ENCODE results near the gene CMTM4. TPM values are rescaled to one million over a fixed set of nuclear protein-coding genes. Genes with fewer than 3 reads are reported as not detected.

CMTM4 gene
- total RNA-seq, 4 donors from 2014 or later: 13.7 to 24.0 (median 15.8) TPM

DNA sequence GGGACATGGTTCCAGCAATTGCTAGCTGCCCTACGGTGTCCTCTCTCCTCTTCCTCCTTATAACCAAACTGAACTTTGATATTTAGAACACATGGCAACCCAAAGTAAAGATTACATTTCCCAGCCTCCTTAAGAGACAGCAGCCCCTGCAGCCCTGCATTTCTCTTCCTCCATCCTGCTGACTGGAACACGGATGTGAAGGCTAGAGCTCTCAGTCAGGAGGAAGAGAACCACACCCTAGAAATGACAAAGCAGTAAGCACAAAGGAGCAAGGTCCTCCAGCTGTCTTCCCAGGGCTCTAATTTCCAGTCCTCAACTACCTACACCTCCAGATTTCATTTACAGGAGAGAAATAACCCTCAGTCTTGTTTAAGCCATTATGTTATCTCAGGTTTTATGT lies 44.0 kb upstream of the CMTM4 start:
- Histone ChIP-seq H3K27ac (peak overlapping the region; percentile 61 to 87 (median 86)), H3K4me3 (no peak overlapping the region), H3K27me3 (no peaks in the 10 kb centered on the region), H3K4me1 (peaks cover 20 to 55% (median 36%) of the 10 kb centered on the region in 3 donors), H3K36me3 (peaks cover 10 to 89% (median 10%) of the 10 kb centered on the region in 3 donors), H3K9me3 (no peaks in the 10 kb centered on the region)
- 28 to 47% methylated on average over 2 of the region's 2 CpGs for WGBS, 2 donors
- TF ChIP-seq, protein P1, sequence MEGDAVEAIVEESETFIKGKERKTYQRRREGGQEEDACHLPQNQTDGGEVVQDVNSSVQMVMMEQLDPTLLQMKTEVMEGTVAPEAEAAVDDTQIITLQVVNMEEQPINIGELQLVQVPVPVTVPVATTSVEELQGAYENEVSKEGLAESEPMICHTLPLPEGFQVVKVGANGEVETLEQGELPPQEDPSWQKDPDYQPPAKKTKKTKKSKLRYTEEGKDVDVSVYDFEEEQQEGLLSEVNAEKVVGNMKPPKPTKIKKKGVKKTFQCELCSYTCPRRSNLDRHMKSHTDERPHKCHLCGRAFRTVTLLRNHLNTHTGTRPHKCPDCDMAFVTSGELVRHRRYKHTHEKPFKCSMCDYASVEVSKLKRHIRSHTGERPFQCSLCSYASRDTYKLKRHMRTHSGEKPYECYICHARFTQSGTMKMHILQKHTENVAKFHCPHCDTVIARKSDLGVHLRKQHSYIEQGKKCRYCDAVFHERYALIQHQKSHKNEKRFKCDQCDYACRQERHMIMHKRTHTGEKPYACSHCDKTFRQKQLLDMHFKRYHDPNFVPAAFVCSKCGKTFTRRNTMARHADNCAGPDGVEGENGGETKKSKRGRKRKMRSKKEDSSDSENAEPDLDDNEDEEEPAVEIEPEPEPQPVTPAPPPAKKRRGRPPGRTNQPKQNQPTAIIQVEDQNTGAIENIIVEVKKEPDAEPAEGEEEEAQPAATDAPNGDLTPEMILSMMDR (IDR thresholded peaks at IDR 0.05): no peak
- no peak for DNase-seq
- intact Hi-C loops (cut with DNase I): no loop called here

DNA sequence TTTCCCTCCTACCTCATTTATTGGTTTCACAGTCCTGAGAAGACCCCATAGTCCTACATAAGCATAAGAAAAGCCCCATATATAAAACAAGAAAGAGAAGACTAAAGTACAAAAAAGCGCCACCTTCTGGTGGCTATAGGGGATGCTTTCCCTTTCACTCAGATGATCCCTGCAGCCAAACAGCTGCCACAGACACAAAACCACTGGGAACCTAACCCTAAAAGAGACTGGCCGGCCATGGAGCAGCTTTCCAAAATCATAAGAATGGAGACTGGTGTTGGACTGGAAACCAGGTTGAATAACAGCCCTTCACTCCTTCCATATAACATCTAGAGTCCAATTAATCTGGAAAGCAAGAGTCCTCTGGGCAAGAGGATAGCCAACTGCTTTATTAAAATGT lies 43.5 kb upstream of the CMTM4 start:
- intact Hi-C loops (cut with DNase I): no loop called here
- TF ChIP-seq, protein P1 (IDR thresholded peaks at IDR 0.05): peak in 5 of 6 experiments; percentile 24 to 70 (median 52)
- no peak for TF ChIP-seq POLR2A (IDR thresholded peaks at IDR 0.05)
- 29 to 43% methylated on average over 2 of the region's 2 CpGs for WGBS, 2 donors
- DNase-seq: no peak
- H3K27ac ChIP-seq: peak overlapping the region; percentile 61 to 87 (median 86)
- no peaks in the 10 kb centered on the region for H3K9me3 ChIP-seq
- no peaks in the 10 kb centered on the region for H3K27me3 ChIP-seq
- H3K4me3 ChIP-seq: no peak overlapping the region
- peaks cover 20 to 55% (median 36%) of the 10 kb centered on the region in 3 donors for H3K4me1 ChIP-seq
- H3K36me3 ChIP-seq: peaks cover 10 to 89% (median 11%) of the 10 kb centered on the region in 3 donors

- H3K27me3 ChIP-seq: no peaks in the 10 kb centered on the region
- 32 to 35% methylated on average over 4 of the region's 4 CpGs for WGBS, 2 donors
- TF ChIP-seq POLR2A (IDR thresholded peaks at IDR 0.05): no peak
- TF ChIP-seq, protein P1 (IDR thresholded peaks at IDR 0.05): no peak
- H3K9me3 ChIP-seq: no peaks in the 10 kb centered on the region
- H3K36me3 ChIP-seq: peaks cover 24 to 97% (median 42%) of the 10 kb centered on the region in 3 donors
- no peak overlapping the region for H3K4me3 ChIP-seq
- no peak overlapping the region for H3K27ac ChIP-seq
- intact Hi-C loops (cut with DNase I): loop anchor here (10.0 kb wide), 1 partner anchor 129 kb away; no protein-coding TSS in a partner anchor
- DNase-seq: no peak
- H3K4me1 ChIP-seq: peaks cover 10 to 36% (median 18%) of the 10 kb centered on the region in 3 donors
Measured at GRCh38 chr16:66735891-66736290, 39.3 kb upstream of the CMTM4 start.

DNA sequence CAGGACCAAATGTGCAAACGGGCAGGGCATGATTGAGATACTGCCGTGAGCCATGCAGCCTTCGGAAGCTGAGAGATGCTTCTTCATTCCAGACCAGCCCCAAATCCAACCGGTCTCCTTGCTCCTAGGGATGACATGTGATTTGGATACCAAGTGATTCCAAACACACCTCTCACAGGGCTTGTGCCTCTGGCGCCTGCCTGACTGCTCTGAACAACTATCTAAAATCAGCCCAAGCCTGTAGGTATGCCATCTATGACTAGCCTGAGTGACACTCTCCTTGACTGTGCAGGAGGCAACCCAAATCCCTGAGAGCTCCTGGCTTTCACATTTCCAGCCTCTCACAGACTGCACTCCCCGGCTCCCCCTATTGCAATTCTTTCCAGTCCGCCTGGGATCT lies 34.6 kb upstream of the CMTM4 start:
- TF ChIP-seq, protein P1 (IDR thresholded peaks at IDR 0.05): no peak
- no peak for TF ChIP-seq POLR2A (IDR thresholded peaks at IDR 0.05)
- Histone ChIP-seq H3K27me3 (no peaks in the 10 kb centered on the region), H3K9me3 (no peaks in the 10 kb centered on the region), H3K4me3 (no peak overlapping the region), H3K27ac (no peak overlapping the region), H3K4me1 (peaks cover 0 to 14% (median 0%) of the 10 kb centered on the region in 3 donors), H3K36me3 (peaks cover 22 to 94% (median 66%) of the 10 kb centered on the region in 3 donors)
- DNase-seq: no peak
- 82 to 97% methylated on average over 7 of the region's 7 CpGs for WGBS, 2 donors
- intact Hi-C loops (cut with DNase I): loop anchor here (10.0 kb wide), 1 partner anchor 134 kb away; no protein-coding TSS in a partner anchor

- peaks cover 28 to 94% (median 72%) of the 10 kb centered on the region in 3 donors for H3K36me3 ChIP-seq
- no peaks in the 10 kb centered on the region for H3K9me3 ChIP-seq
- 33 to 51% methylated on average over 2 to 4 of the region's 4 CpGs for WGBS, 2 donors
- TF ChIP-seq, protein P1 (IDR thresholded peaks at IDR 0.05): no peak
- no peak for TF ChIP-seq POLR2A (IDR thresholded peaks at IDR 0.05)
- H3K4me3 ChIP-seq: no peak overlapping the region
- no peaks in the 10 kb centered on the region for H3K27me3 ChIP-seq
- intact Hi-C loops (cut with DNase I): no loop called here
- peaks cover 0 to 14% (median 0%) of the 10 kb centered on the region in 3 donors for H3K4me1 ChIP-seq
- H3K27ac ChIP-seq: no peak overlapping the region
- no peak for DNase-seq
Measured at GRCh38 chr16:66728804-66729203, 32.3 kb upstream of the CMTM4 start.

Measured in esophagus squamous epithelium (tissue), 5 donors.